ENCODE data around the gene RBM20. TPM values are rescaled to one million over a fixed set of nuclear protein-coding genes. Genes with fewer than 3 reads are reported as not detected.
A peak's percentile ranks its signal among the peaks of the same experiment; 100 is the strongest.

RBM20 gene
- total and polyA plus RNA-seq, 10 of the 15 experiments (the other 5 are each of a cell fraction or from before 2014, with no cell fraction given): 0.04 to 0.26 (median 0.15) TPM

- no peak overlapping the region for H3K27ac ChIP-seq (ENCODE audit: control insufficient read depth, insufficient read depth)
- RAD21 ChIA-PET (ENCODE audit: unreplicated experiment): interaction anchor here (0.9 to 1.4 kb wide), 3 partner anchors 9 to 287 kb away, joined by 3 to 5 read pairs (median 3); no protein-coding TSS in a partner anchor
- FAIRE-seq (no peak), DNase-seq (ENCODE audit: low read depth, low spot score) (no peak), ATAC-seq (no peak)
- no peak overlapping the region for H3K4me2 ChIP-seq (ENCODE audit: control insufficient read depth, insufficient read depth)
- CTCF ChIA-PET: interaction anchor here (0.6 to 7.7 kb wide), 5 partner anchors 11 to 302 kb away, joined by 3 to 81 read pairs (median 39); partner anchors contain the start of gene SMNDC1
- POLR2A ChIA-PET: no interaction called here
- H3K36me3 ChIP-seq (ENCODE audit: control insufficient read depth in 2 of 2, insufficient read depth in 2 of 2, low read length in 1 of 2): peaks cover 0 to 13% of the 10 kb centered on the region in 2 experiments
- H3K4me3 ChIP-seq: no peak overlapping the region
- no peaks in the 10 kb centered on the region for H4K20me1 ChIP-seq (ENCODE audit: control insufficient read depth, insufficient read depth)
- no peaks in the 10 kb centered on the region for H3K79me2 ChIP-seq (ENCODE audit: control insufficient read depth, insufficient read depth, low read length)
- no peak overlapping the region for H2AFZ ChIP-seq (ENCODE audit: control insufficient read depth, low read depth, low read length)
- 93% methylated on average over 2 of the region's 2 CpGs for WGBS (ENCODE audit: insufficient coverage, insufficient replicate concordance, low lambda C conversion rate, missing lambda C conversion rate)
- no peaks in the 10 kb centered on the region for H3K9me3 ChIP-seq (replicated peaks; ENCODE audit: control insufficient read depth, insufficient read depth, low read length)
- no peaks in the 10 kb centered on the region for H3K27me3 ChIP-seq (replicated peaks in 1 of 2; ENCODE audit: control insufficient read depth in 2 of 2, insufficient read depth in 2 of 2, low read length in 1 of 2)
- in situ Hi-C loops (cut with MboI) (loop anchor here (5.0 kb wide), 1 partner anchor 285 kb away; no protein-coding TSS in a partner anchor), intact Hi-C loops (cut with micrococcal nuclease; ENCODE audit: unreplicated experiment) (no loop called here)
- no peaks in the 10 kb centered on the region for H3K4me1 ChIP-seq (ENCODE audit: control insufficient read depth, insufficient read depth, low read length)
- no peak for TF ChIP-seq NR2F1 (conservative IDR thresholded peaks at IDR 0.05)
- no peak overlapping the region for H3K9ac ChIP-seq (ENCODE audit: control insufficient read depth, insufficient read depth, low read length)
- no TSS peak for BruUV-seq (replicated peaks)
- SMC1A ChIA-PET (ENCODE audit: uncharacterized antibody, unreplicated experiment): interaction anchor here (1.1 to 2.6 kb wide), 4 partner anchors 15 to 294 kb away, joined by 3 to 16 read pairs (median 6); no protein-coding TSS in a partner anchor
Measured at GRCh38 chr10:110597476-110597875, 46.7 kb upstream of the RBM20 start.

- 25% methylated on average over 2 of the region's 2 CpGs for WGBS (ENCODE audit: insufficient coverage, insufficient replicate concordance, low lambda C conversion rate, missing lambda C conversion rate)
- in situ Hi-C loops (cut with MboI) (loop anchor here (25.0 kb wide), 1 partner anchor 1537 kb away; no protein-coding TSS in a partner anchor), intact Hi-C loops (cut with micrococcal nuclease; ENCODE audit: unreplicated experiment) (loop anchor here (1.0 to 2.0 kb wide), 3 partner anchors 44 to 294 kb away; no protein-coding TSS in a partner anchor)
- RAD21 ChIA-PET (ENCODE audit: unreplicated experiment): interaction anchor here (0.9 to 3.0 kb wide), 9 partner anchors 30 to 294 kb away, joined by 3 to 34 read pairs (median 5); partner anchors contain the start of gene SMNDC1
- CTCF ChIA-PET: interaction anchor here (0.6 to 7.7 kb wide), 32 partner anchors 8 to 1718 kb away, joined by 3 to 81 read pairs (median 5); partner anchors contain the start of gene SMNDC1
- SMC1A ChIA-PET (ENCODE audit: uncharacterized antibody, unreplicated experiment): interaction anchor here (0.9 to 4.7 kb wide), 19 partner anchors 11 to 294 kb away, joined by 3 to 40 read pairs (median 5); partner anchors contain the start of gene SMNDC1
- no peak overlapping the region for H3K4me3 ChIP-seq
- POLR2A ChIA-PET: interaction anchor here (0.6 to 0.7 kb wide), 2 partner anchors 28 to 35 kb away, joined by 3 read pairs; no protein-coding TSS in a partner anchor
- no peak overlapping the region for H3K27ac ChIP-seq (ENCODE audit: control insufficient read depth, insufficient read depth)
- H2AFZ ChIP-seq (ENCODE audit: control insufficient read depth, low read depth, low read length): no peak overlapping the region
- H3K4me1 ChIP-seq (ENCODE audit: control insufficient read depth, insufficient read depth, low read length): no peaks in the 10 kb centered on the region
- DNase-seq (ENCODE audit: low read depth, low spot score) (no peak), FAIRE-seq (peak; percentile 64), ATAC-seq (peak; percentile 95)
- no TSS peak for BruUV-seq (replicated peaks)
- H3K9ac ChIP-seq (ENCODE audit: control insufficient read depth, insufficient read depth, low read length): no peak overlapping the region
- no peaks in the 10 kb centered on the region for H3K27me3 ChIP-seq (replicated peaks in 1 of 2; ENCODE audit: control insufficient read depth in 2 of 2, insufficient read depth in 2 of 2, low read length in 1 of 2)
- H3K9me3 ChIP-seq (replicated peaks; ENCODE audit: control insufficient read depth, insufficient read depth, low read length): no peaks in the 10 kb centered on the region
- no peaks in the 10 kb centered on the region for H3K79me2 ChIP-seq (ENCODE audit: control insufficient read depth, insufficient read depth, low read length)
- H4K20me1 ChIP-seq (ENCODE audit: control insufficient read depth, insufficient read depth): no peaks in the 10 kb centered on the region
- H3K4me2 ChIP-seq (ENCODE audit: control insufficient read depth, insufficient read depth): no peak overlapping the region
- peaks cover 0 to 17% of the 10 kb centered on the region in 2 experiments for H3K36me3 ChIP-seq (ENCODE audit: control insufficient read depth in 2 of 2, insufficient read depth in 2 of 2, low read length in 1 of 2)
- TF ChIP-seq, protein P1, sequence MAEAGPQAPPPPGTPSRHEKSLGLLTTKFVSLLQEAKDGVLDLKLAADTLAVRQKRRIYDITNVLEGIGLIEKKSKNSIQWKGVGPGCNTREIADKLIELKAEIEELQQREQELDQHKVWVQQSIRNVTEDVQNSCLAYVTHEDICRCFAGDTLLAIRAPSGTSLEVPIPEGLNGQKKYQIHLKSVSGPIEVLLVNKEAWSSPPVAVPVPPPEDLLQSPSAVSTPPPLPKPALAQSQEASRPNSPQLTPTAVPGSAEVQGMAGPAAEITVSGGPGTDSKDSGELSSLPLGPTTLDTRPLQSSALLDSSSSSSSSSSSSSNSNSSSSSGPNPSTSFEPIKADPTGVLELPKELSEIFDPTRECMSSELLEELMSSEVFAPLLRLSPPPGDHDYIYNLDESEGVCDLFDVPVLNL (IDR thresholded peaks at IDR 0.05; ENCODE audit: low read depth, low read length): no peak
- TF ChIP-seq ZNF384 (IDR thresholded peaks at IDR 0.05; ENCODE audit: borderline replicate concordance, low read depth, low read length) (0 out of 2 replicates have a peak, but pooled peaks have one; percentile 10), TCF7 (IDR thresholded peaks at IDR 0.05; ENCODE audit: borderline replicate concordance) (no peak), SMC3 (IDR thresholded peaks at IDR 0.05; ENCODE audit: borderline replicate concordance, low read length) (peak; percentile 82), SREBF2 (IDR thresholded peaks at IDR 0.05; ENCODE audit: low read length) (no peak), CBX5 (IDR thresholded peaks at IDR 0.05; ENCODE audit: low read depth) (no peak), CREM (IDR thresholded peaks at IDR 0.05; ENCODE audit: low read depth) (no peak), BMI1 (IDR thresholded peaks at IDR 0.05; ENCODE audit: borderline replicate concordance) (no peak)
- TF ChIP-seq, protein P2, sequence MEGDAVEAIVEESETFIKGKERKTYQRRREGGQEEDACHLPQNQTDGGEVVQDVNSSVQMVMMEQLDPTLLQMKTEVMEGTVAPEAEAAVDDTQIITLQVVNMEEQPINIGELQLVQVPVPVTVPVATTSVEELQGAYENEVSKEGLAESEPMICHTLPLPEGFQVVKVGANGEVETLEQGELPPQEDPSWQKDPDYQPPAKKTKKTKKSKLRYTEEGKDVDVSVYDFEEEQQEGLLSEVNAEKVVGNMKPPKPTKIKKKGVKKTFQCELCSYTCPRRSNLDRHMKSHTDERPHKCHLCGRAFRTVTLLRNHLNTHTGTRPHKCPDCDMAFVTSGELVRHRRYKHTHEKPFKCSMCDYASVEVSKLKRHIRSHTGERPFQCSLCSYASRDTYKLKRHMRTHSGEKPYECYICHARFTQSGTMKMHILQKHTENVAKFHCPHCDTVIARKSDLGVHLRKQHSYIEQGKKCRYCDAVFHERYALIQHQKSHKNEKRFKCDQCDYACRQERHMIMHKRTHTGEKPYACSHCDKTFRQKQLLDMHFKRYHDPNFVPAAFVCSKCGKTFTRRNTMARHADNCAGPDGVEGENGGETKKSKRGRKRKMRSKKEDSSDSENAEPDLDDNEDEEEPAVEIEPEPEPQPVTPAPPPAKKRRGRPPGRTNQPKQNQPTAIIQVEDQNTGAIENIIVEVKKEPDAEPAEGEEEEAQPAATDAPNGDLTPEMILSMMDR (IDR thresholded peaks at IDR 0.05 in 2 of 3, conservative IDR thresholded peaks at IDR 0.05 in 1 of 3; ENCODE audit: control insufficient read depth in 2 of 3, extremely low read depth in 1 of 3, insufficient read depth in 1 of 3, low read depth in 3 of 3, low read length in 3 of 3): peak; percentile 40 to 58 (median 54); a peak in 5 of 6 replicates
- TF ChIP-seq, protein P3, sequence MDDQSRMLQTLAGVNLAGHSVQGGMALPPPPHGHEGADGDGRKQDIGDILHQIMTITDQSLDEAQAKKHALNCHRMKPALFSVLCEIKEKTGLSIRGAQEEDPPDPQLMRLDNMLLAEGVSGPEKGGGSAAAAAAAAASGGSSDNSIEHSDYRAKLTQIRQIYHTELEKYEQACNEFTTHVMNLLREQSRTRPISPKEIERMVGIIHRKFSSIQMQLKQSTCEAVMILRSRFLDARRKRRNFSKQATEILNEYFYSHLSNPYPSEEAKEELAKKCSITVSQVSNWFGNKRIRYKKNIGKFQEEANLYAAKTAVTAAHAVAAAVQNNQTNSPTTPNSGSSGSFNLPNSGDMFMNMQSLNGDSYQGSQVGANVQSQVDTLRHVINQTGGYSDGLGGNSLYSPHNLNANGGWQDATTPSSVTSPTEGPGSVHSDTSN (IDR thresholded peaks at IDR 0.05; ENCODE audit: insufficient replicate concordance, low read depth, low read length): no peak
Measured at GRCh38 chr10:110600487-110601101, 43.5 kb upstream of the RBM20 start.

All from GM12878 (cell line).